Right hindlimb (tissue), 1 donor: ENCODE measurements around the gene SMYD3.
A peak's percentile ranks its signal among the peaks of the same experiment; 100 is the strongest.
"Not testable (repeated sequence)": the region's sequence is repeated elsewhere in the genome, so short reads cannot be mapped to it uniquely, and the experiment has no call there.

Experiments used
- DNase-seq: peaks from one replicate; pipeline ENCODE4 v3.0.0-alpha.2; 2018

Gene SMYD3

GRCh38 chr1:245772325-245772724 is 734.8 kb downstream of the SMYD3 start:
- DNase-seq, result no peak

GRCh38 chr1:245771511-245772281 is 735.4 kb downstream of the SMYD3 start:
- no peak for DNase-seq

GRCh38 chr1:245770156-245770555 is 736.9 kb downstream of the SMYD3 start:
- no peak for DNase-seq

- no peak for DNase-seq
Observed at GRCh38 chr1:245768596-245768995, 738.5 kb downstream of the SMYD3 start.

- no peak for DNase-seq
Observed at GRCh38 chr1:245765230-245766000, 741.7 kb downstream of the SMYD3 start.

GRCh38 chr1:245763873-245764331 is 743.2 kb downstream of the SMYD3 start:
- no peak for DNase-seq

- DNase-seq, result no peak
Observed at GRCh38 chr1:245762396-245762910, 744.6 kb downstream of the SMYD3 start.

- DNase-seq, result no peak
Observed at GRCh38 chr1:245760301-245760700, 746.8 kb downstream of the SMYD3 start.

GRCh38 chr1:245754463-245754961 is 752.6 kb downstream of the SMYD3 start:
- DNase-seq, result no peak

GRCh38 chr1:245753807-245754206 is 753.3 kb downstream of the SMYD3 start:
- no peak for DNase-seq

GRCh38 chr1:245752561-245752960 is 754.5 kb downstream of the SMYD3 start:
- DNase-seq, result no peak

- DNase-seq, result no peak
Observed at GRCh38 chr1:245751726-245752470, 755.2 kb downstream of the SMYD3 start.

GRCh38 chr1:245751116-245751515 is 756.0 kb downstream of the SMYD3 start:
- no peak for DNase-seq

- no peak for DNase-seq
Observed at GRCh38 chr1:245750261-245750660, 756.8 kb downstream of the SMYD3 start.

- no peak for DNase-seq
Observed at GRCh38 chr1:245749053-245749452, 758.0 kb downstream of the SMYD3 start.

- DNase-seq, result no peak
Observed at GRCh38 chr1:245748646-245749045, 758.4 kb downstream of the SMYD3 start.

GRCh38 chr1:245748240-245748639 is 758.8 kb downstream of the SMYD3 start:
- DNase-seq, result no peak

GRCh38 chr1:245742896-245743295 is 764.2 kb downstream of the SMYD3 start:
- peak; percentile 34 for DNase-seq

- DNase-seq, result not testable (repeated sequence)
Observed at GRCh38 chr1:245740336-245740735, 766.7 kb downstream of the SMYD3 start.

GRCh38 chr1:245730801-245731200 is 776.3 kb downstream of the SMYD3 start:
- DNase-seq, result no peak

GRCh38 chr1:245728035-245728434 is 779.0 kb downstream of the SMYD3 start:
- DNase-seq, result not testable (repeated sequence)

GRCh38 chr1:245721488-245721887 is 785.6 kb downstream of the SMYD3 start:
- no peak for DNase-seq

GRCh38 chr1:245718951-245719350 is 788.1 kb downstream of the SMYD3 start:
- no peak for DNase-seq
